HEK293 (cell line): ENCODE results near the gene CHCHD6.

Experiments used
- CTCF ChIA-PET: fragments of 350-600 bp; formaldehyde crosslinking; extraction: SDS; loops from one replicate; lab custom pipeline; 2021; ENCODE audit warnings: antibody characterized with exemption; lab: Yijun Ruan, JAX
- POLR2A ChIA-PET: fragments of 300-600 bp; formaldehyde crosslinking; extraction: SDS; loops from one replicate; lab custom pipeline; 2020; ENCODE audit warnings: antibody characterized with exemption, inconsistent platforms; lab: Yijun Ruan, JAX
- H3K27ac ChIP-seq: fragments of 200-500 bp; sonication (Bioruptor generic); 2 replicates; pipeline ENCODE4 v1.5.1; 2014; ENCODE audit warnings: low read depth, low read length, control low read depth, inconsistent platforms; ENCODE audit errors: extremely low read depth
- H3K36me3 ChIP-seq, 2 experiments: fragments of 200-500 bp in 1 of 2; sonication (Bioruptor generic) in 1 of 2; 1 replicate in 1 of 2; 2 replicates in 1 of 2; pipeline ENCODE4 v1.5.1; 2014 to 2017; ENCODE audit warnings: inconsistent platforms in 2 of 2, low read length in 2 of 2; ENCODE audit not compliant: control insufficient read depth in 2 of 2, insufficient read depth in 1 of 2
- H3K4me1 ChIP-seq: fragments of 200-500 bp; sonication (Bioruptor generic); 2 replicates; pipeline ENCODE4 v1.5.1; 2014; ENCODE audit warnings: mild to moderate bottlenecking, low read length, inconsistent platforms; ENCODE audit not compliant: control insufficient read depth, insufficient read depth
- H3K4me3 ChIP-seq: 2 replicates; pipeline ENCODE4 v1.5.1; 2011; ENCODE audit warnings: low read depth, mild to moderate bottlenecking, control low read depth, low read length, moderate library complexity
- H3K9me3 ChIP-seq: fragments of 200-500 bp; sonication (Bioruptor generic); 2 replicates; pipeline ENCODE4 v1.5.1; 2014; ENCODE audit warnings: low read depth, low read length, inconsistent platforms; ENCODE audit not compliant: control insufficient read depth, insufficient read depth
- CTCF ChIP-seq: fragments of 450-650 bp; formaldehyde crosslinking; IDR thresholded peaks from 2 replicates; pipeline ENCODE4 v1.5.1; 2016; ENCODE audit warnings: missing biosample characterization, missing genetic modification characterization
- GLIS1 ChIP-seq: fragments of 450-650 bp; formaldehyde crosslinking; IDR thresholded peaks from 2 replicates; pipeline ENCODE4 v1.5.1; 2016; ENCODE audit warnings: missing biosample characterization, missing genetic modification characterization
- IKZF3 ChIP-seq: fragments of 450-650 bp; IDR thresholded peaks from 2 replicates; pipeline ENCODE4 v1.5.0; 2018; ENCODE audit warnings: missing biosample characterization, mild to moderate bottlenecking, missing genetic modification characterization, moderate library complexity
- KLF9 ChIP-seq: fragments of 450-650 bp; formaldehyde crosslinking; IDR thresholded peaks from 2 replicates; pipeline ENCODE4 v1.5.1; 2016; ENCODE audit warnings: missing biosample characterization, missing genetic modification characterization, low read depth
- OSR2 ChIP-seq: fragments of 450-650 bp; formaldehyde crosslinking; IDR thresholded peaks from 2 replicates; pipeline ENCODE4 v1.5.1; 2016; ENCODE audit warnings: missing biosample characterization, missing genetic modification characterization
- PATZ1 ChIP-seq: fragments of 450-650 bp; formaldehyde crosslinking; IDR thresholded peaks from 2 replicates; pipeline ENCODE4 v1.5.1; 2016; ENCODE audit warnings: missing biosample characterization, missing genetic modification characterization
- PRDM4 ChIP-seq: fragments of 450-650 bp; formaldehyde crosslinking; IDR thresholded peaks from 2 replicates; pipeline ENCODE4 v1.5.1; 2017; ENCODE audit warnings: missing biosample characterization, missing genetic modification characterization
- SCRT1 ChIP-seq: fragments of 450-650 bp; formaldehyde crosslinking; IDR thresholded peaks from 2 replicates; pipeline ENCODE4 v1.5.1; 2016; ENCODE audit warnings: missing biosample characterization, missing genetic modification characterization, borderline replicate concordance
- SCRT2 ChIP-seq: fragments of 450-650 bp; formaldehyde crosslinking; IDR thresholded peaks from 2 replicates; pipeline ENCODE4 v1.5.1; 2016; ENCODE audit warnings: missing biosample characterization, missing genetic modification characterization
- ZBTB20 ChIP-seq: fragments of 450-650 bp; formaldehyde crosslinking; IDR thresholded peaks from 2 replicates; pipeline ENCODE4 v1.5.1; 2016; ENCODE audit warnings: missing biosample characterization, missing genetic modification characterization
- ZIC2 ChIP-seq: fragments of 450-650 bp; formaldehyde crosslinking; IDR thresholded peaks from 2 replicates; pipeline ENCODE4 v1.5.1; 2016; ENCODE audit warnings: missing biosample characterization, missing genetic modification characterization
- ZNF335 ChIP-seq: fragments of 450-650 bp; formaldehyde crosslinking; conservative IDR thresholded peaks from 2 replicates; pipeline ENCODE4 v1.5.1; 2016; ENCODE audit warnings: missing biosample characterization, missing genetic modification characterization
- ZNF555 ChIP-seq: fragments of 450-650 bp; formaldehyde crosslinking; conservative IDR thresholded peaks from 2 replicates; pipeline ENCODE4 v1.5.1; 2017; ENCODE audit warnings: missing biosample characterization, mild to moderate bottlenecking, missing genetic modification characterization, inconsistent platforms
- ZNF654 ChIP-seq: fragments of 450-650 bp; formaldehyde crosslinking; IDR thresholded peaks from 2 replicates; pipeline ENCODE4 v1.5.1; 2016; ENCODE audit warnings: low read depth, missing biosample characterization, missing genetic modification characterization
- ZNF830 ChIP-seq: fragments of 450-650 bp; IDR thresholded peaks from 2 replicates; pipeline ENCODE4 v1.5.0; 2018; ENCODE audit warnings: missing biosample characterization, missing genetic modification characterization, low read depth, mild to moderate bottlenecking, moderate library complexity

Gene CHCHD6

GRCh38 chr3:126751611-126752302 is 47.7 kb downstream of the CHCHD6 start (continued):
- TF ChIP-seq PRDM4 (tag by site-specific recombination) (no peak), IKZF3 (tag by site-specific recombination) (no peak), GLIS1 (no peak), ZBTB20 (tag by site-specific recombination) (no peak), CTCF (tag by site-specific recombination) (no peak), ZNF555 (tag by site-specific recombination) (no peak)
- TF ChIP-seq, all 188 proteins: peak for 0

- POLR2A ChIA-PET, result no interaction called here
- Histone ChIP-seq H3K4me3 (no peak overlapping the region), H3K36me3 (no peaks in the 10 kb centered on the region), H3K27ac (no peak overlapping the region), H3K9me3 (no peaks in the 10 kb centered on the region), H3K4me1 (no peaks in the 10 kb centered on the region)
- CTCF ChIA-PET, result interaction anchor here (0.6 to 2.9 kb wide), 25 partner anchors 8 to 703 kb away, joined by 3 to 11 read pairs (median 3); partner anchors contain the start of gene PLXNA1
- TF ChIP-seq KLF9 (tag by site-specific recombination) (no peak), CTCF (tag by site-specific recombination) (peak; percentile 71), ZNF830 (no peak), ZIC2 (peak; percentile 49), PATZ1 (tag by site-specific recombination) (0 out of 2 replicates have a peak, but pooled peaks have one; percentile 28), SCRT1 (tag by site-specific recombination) (peak; percentile 72; the same call in 1 of the 2 replicates), SCRT2 (tag by site-specific recombination) (peak; percentile 95), ZNF654 (tag by site-specific recombination) (peak; percentile 79), ZNF335 (tag by site-specific recombination) (0 out of 2 replicates have a peak, but pooled peaks have one; percentile 58), OSR2 (tag by site-specific recombination) (no peak), GLIS1 (0 out of 2 replicates have a peak, but pooled peaks have one; percentile 5)
These were observed 48.5 kb downstream of the CHCHD6 start for GRCh38 chr3:126752303-126753190.
